ENCODE measurements around the gene BICDL1. TPM values are rescaled to one million over a fixed set of nuclear protein-coding genes. Genes with fewer than 3 reads are reported as not detected.

BICDL1 gene
- total and polyA plus RNA-seq, 2 donors (not counting 3 experiments of a cell fraction or from before 2014, with no cell fraction given) = 0.19 TPM; not detected in 1

GRCh38 chr12:120102189-120103043 lies 113.4 kb downstream of the BICDL1 start:
- Histone ChIP-seq H3K36me3 (ENCODE audit: control insufficient read depth in 2 of 2, extremely low read depth in 1 of 2, insufficient read depth in 2 of 2, low read length in 2 of 2) (peaks cover 5 to 37% of the 10 kb centered on the region in 2 experiments), H2AFZ (ENCODE audit: low read depth, low read length) (no peak overlapping the region), H3K27me3 (ENCODE audit: control insufficient read depth in 2 of 2, insufficient read depth in 2 of 2, low read length in 2 of 2) (no peaks in the 10 kb centered on the region), H3K4me2 (ENCODE audit: insufficient read depth, low read length) (no peak overlapping the region), H4K20me1 (replicated peaks; ENCODE audit: control insufficient read depth, extremely low read depth, insufficient read depth, low read length) (peaks cover 3% of the 10 kb centered on the region), H3K9me1 (replicated peaks; ENCODE audit: control insufficient read depth, extremely low read depth, insufficient read depth, low read length) (no peaks in the 10 kb centered on the region), H3K9ac (replicated peaks; ENCODE audit: extremely low read depth, insufficient read depth, low read length) (no peak overlapping the region), H3K9me3 (replicated peaks; ENCODE audit: control insufficient read depth, insufficient read depth, low read length) (no peaks in the 10 kb centered on the region), H3K27ac (ENCODE audit: insufficient read depth, low read depth, low read length) (no peak overlapping the region), H3K4me1 (ENCODE audit: control insufficient read depth, extremely low read depth, insufficient read depth, low read length) (no peaks in the 10 kb centered on the region), H3K79me2 (ENCODE audit: control insufficient read depth, insufficient read depth, low read length) (peaks cover 73% of the 10 kb centered on the region), H3K4me3 (replicated peaks in 1 of 3; ENCODE audit: insufficient read depth in 1 of 3, low read depth in 1 of 3, low read length in 3 of 3) (no peak overlapping the region)
- dilution Hi-C loops (cut with MboI; ENCODE audit: extremely low pct_ligation_motif_present, low sequenced_read_pairs) (no loop called here), intact Hi-C loops (cut with micrococcal nuclease) (no loop called here)
- TF ChIP-seq MAX (IDR thresholded peaks at IDR 0.05; ENCODE audit: insufficient read depth, insufficient read length) (no peak), CTCF (IDR thresholded peaks at IDR 0.05; ENCODE audit: extremely low read depth in 1 of 2, insufficient read depth in 1 of 2, low read depth in 1 of 2, low read length in 2 of 2) (no peak), GATA2 (IDR thresholded peaks at IDR 0.05; ENCODE audit: insufficient read depth, insufficient read length, low read depth, low read length) (no peak), POLR2A (IDR thresholded peaks at IDR 0.05; ENCODE audit: low read depth, low read length) (no peak), JUN (IDR thresholded peaks at IDR 0.05; ENCODE audit: borderline replicate concordance, insufficient read depth, insufficient read length, low read depth) (no peak), EZH2 (IDR thresholded peaks at IDR 0.05; ENCODE audit: borderline replicate concordance, low read depth, low read length, severe bottlenecking) (no peak), FOS (IDR thresholded peaks at IDR 0.05; ENCODE audit: borderline replicate concordance, insufficient read depth, low read length) (no peak), MYC (IDR thresholded peaks at IDR 0.05; ENCODE audit: low read depth, low read length) (no peak), POLR2AphosphoS5 (IDR thresholded peaks at IDR 0.05; ENCODE audit: insufficient read depth, low read depth, low read length) (no peak)
- FAIRE-seq (no peak), DNase-seq (ENCODE audit: low read depth, low spot score) (no peak)
- ChIA-PET POLR2A (no interaction called here), CTCF (interaction anchor here (1.2 to 1.3 kb wide), 2 partner anchors 9 to 15 kb away, joined by 4 to 5 read pairs; no protein-coding TSS in a partner anchor)
- BruUV-seq (replicated peaks) = no TSS peak

Measured in endothelial cell of umbilical vein (primary cell).